ENCODE data around the gene ANKRD23.
A peak's percentile ranks its signal among the peaks of the same experiment; 100 is the strongest.

Gene ANKRD23

DNA sequence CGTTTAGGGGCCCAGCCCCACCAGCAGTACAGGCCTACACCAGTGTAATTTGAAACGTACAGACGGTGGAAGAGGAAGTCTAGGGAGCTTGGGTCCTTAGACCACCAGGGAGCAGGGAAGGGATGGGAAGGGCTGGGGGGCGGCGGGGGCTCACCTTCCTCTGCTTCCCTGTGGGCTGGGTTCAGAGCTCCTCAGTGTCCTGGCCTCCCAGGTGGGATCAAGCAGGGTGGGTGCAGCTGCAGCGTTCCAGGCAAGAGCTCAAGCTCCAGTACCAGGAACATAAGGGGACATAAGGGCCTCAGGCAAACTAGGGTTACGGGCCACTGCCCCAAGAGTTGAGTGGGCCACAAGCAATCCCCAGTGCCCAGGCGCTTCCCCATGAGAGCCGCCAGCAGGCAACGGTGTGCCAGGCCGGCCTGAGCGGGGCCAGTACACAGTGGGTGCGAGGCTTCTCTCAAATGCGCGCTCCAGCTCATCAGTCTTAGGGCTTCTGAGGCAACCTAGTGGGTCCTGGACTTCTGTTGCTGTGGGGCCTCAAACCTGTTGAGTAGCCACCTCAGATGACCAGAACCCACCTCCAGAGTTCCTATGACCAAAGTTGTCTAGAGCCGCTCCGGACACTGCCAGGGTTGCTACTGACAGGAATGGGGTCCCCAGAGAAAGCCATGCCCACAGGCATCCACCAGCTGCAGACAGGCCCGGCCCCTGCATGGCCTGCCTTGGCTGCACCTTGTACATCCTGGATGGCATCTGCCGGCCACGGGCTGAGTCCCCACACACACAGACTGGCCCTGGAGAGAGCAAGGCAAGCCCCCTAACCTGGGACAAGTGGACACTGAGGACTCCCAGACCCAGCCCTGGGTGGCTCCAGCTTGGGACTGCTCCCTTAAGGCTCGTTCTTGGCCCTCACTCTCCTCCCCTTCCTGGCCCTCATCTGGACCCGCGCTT lies 5.2 kb downstream of the ANKRD23 start:
- DNase-seq (ENCODE audit: low read depth, low spot score) = no peak

DNA sequence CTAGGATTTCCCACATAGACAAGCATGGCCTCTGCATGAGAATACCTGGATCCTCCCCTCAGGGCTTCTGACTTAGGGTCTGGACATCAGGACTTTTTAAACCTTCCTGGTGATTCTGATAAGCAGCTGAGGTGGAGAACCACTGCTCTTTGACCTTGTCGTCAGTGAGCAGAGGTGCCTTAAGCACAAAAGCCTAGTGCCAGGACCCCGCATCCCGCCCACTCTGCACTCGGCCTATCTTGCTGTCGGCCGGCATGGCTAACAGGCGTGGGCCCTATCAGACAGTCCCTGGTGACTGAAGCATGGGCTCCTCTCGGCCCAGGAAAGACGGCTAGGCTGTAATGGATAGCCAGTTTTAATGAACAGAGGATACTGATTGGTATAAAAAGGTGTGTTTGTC lies 6.2 kb downstream of the ANKRD23 start:
- peak; percentile 72 for DNase-seq (ENCODE audit: low read depth, low spot score)

DNA sequence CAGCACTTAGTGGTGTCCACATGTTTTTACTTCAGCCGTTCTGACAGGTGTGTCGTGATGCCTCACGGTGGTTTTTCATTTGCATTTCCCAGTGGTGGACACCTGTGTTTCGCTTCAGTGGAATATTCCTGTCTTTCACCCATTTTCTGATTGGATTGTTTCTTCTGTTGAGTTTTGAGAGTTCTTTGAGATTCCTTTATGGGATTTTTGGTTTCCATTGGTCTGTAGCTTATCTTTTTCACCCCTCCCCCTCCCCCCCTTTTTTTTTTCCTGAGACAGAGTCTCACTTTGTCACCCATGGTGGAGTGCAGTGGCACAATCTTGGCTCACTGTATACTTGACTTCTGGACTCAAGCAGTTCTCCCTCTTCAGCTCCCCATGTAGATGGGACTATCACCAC lies 8.0 kb downstream of the ANKRD23 start:
- no peak for DNase-seq (ENCODE audit: low read depth, low spot score)

- peak; percentile 95 for DNase-seq (ENCODE audit: low read depth, low spot score)
Measured at GRCh38 chr2:96832754-96833507, 10.9 kb downstream of the ANKRD23 start.

DNA sequence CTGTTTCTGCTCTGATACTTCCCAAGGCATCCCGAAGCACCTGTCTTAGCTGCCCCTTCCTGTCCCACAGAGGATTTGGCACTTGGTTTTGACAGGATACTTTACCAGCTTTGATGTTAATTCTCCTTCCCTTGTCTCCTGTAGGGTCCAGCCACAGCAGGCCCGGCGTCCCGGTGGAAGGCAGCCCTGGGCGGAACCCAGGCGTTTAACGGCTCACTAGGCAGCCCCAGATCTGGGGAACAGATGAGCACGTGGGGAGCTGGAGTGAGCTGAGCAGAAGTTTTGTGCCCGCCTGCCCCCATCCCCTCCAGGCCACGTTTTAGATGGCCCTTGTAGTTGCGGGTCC lies 11.4 kb downstream of the ANKRD23 start:
- DNase-seq (ENCODE audit: low read depth, low spot score) = no peak

- peak; percentile 61 for DNase-seq (ENCODE audit: low read depth, low spot score)
Measured at GRCh38 chr2:96831679-96832078, 12.1 kb downstream of the ANKRD23 start.

DNA sequence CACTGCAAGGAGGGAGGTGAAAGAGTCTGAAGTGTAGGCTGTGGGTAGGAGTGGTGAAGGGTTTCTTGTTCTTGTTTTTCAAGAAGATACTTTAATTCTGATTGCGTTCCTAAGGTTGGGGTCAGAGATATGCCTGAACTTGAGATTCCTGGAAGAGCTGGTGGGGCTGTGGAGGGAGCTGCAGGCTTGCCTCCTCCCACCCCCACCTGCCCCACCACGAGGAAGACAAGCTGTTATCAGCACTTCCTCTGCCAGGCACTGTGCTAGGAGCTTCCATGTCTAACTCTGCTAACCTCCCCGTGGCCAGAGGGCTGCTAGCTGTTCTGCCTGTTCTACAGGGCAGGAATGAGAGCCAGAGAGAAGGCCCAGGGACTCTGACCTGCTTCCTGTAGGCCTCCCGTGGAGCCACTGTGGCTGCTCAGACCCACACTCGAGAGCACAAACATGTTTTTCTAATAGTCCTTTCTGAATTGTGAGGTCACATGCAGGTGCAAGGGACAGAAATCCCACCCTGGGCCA lies 13.7 kb downstream of the ANKRD23 start:
- no peak for DNase-seq (ENCODE audit: low read depth, low spot score)

- no peak for DNase-seq (ENCODE audit: low read depth, low spot score)
Measured at GRCh38 chr2:96828874-96829273, 14.9 kb downstream of the ANKRD23 start.

- DNase-seq (ENCODE audit: low read depth, low spot score) = no peak
Measured at GRCh38 chr2:96828436-96828835, 15.4 kb downstream of the ANKRD23 start.

- DNase-seq (ENCODE audit: low read depth, low spot score) = no peak
Measured at GRCh38 chr2:96826546-96827278, 17.1 kb downstream of the ANKRD23 start.

- DNase-seq (ENCODE audit: low read depth, low spot score) = no peak
Measured at GRCh38 chr2:96825057-96825456, 18.8 kb downstream of the ANKRD23 start.

GRCh38 chr2:96824079-96824870 lies 19.5 kb downstream of the ANKRD23 start:
- DNase-seq (ENCODE audit: low read depth, low spot score) = no peak

- no peak for DNase-seq (ENCODE audit: low read depth, low spot score)
Measured at GRCh38 chr2:96823198-96823597, 20.6 kb downstream of the ANKRD23 start.

GRCh38 chr2:96822786-96823185 lies 21.0 kb downstream of the ANKRD23 start:
- no peak for DNase-seq (ENCODE audit: low read depth, low spot score)

GRCh38 chr2:96821113-96821675 lies 22.6 kb downstream of the ANKRD23 start:
- DNase-seq (ENCODE audit: low read depth, low spot score) = no peak

- no peak for DNase-seq (ENCODE audit: low read depth, low spot score)
Measured at GRCh38 chr2:96819876-96820511, 23.8 kb downstream of the ANKRD23 start.

GRCh38 chr2:96819128-96819875 lies 24.5 kb downstream of the ANKRD23 start:
- DNase-seq (ENCODE audit: low read depth, low spot score) = peak; percentile 90

- DNase-seq (ENCODE audit: low read depth, low spot score) = no peak
Measured at GRCh38 chr2:96817882-96818281, 25.9 kb downstream of the ANKRD23 start.

All from ELF-1 (cell line).